ENCODE measurements around the gene NR2E3.

- TF ChIP-seq CTCF (IDR thresholded peaks at IDR 0.05; ENCODE audit: low read depth, low read length, poor library complexity, severe bottlenecking): peak; percentile 56
- TF ChIP-seq EZH2phosphoT487 (IDR thresholded peaks at IDR 0.05; ENCODE audit: borderline replicate concordance, low read length): no peak
These were observed 7.6 kb upstream of the NR2E3 start for GRCh38 chr15:71802770-71803169.

Measured in DOHH2 (cell line).